HG03175 (cell line): ENCODE data around the gene ITM2B.
"Not testable (repeated sequence)": the region's sequence is repeated elsewhere in the genome, so short reads cannot be mapped to it uniquely, and the experiment has no call there.

Experiments used
- ATAC-seq: cut with Tn5 transposase; IDR thresholded peaks from one replicate; pipeline ENCODE4 v1.9.1; 2021; ENCODE audit warnings: mild to moderate bottlenecking, moderate library complexity; ENCODE audit not compliant: unreplicated experiment

ITM2B gene

DNA sequence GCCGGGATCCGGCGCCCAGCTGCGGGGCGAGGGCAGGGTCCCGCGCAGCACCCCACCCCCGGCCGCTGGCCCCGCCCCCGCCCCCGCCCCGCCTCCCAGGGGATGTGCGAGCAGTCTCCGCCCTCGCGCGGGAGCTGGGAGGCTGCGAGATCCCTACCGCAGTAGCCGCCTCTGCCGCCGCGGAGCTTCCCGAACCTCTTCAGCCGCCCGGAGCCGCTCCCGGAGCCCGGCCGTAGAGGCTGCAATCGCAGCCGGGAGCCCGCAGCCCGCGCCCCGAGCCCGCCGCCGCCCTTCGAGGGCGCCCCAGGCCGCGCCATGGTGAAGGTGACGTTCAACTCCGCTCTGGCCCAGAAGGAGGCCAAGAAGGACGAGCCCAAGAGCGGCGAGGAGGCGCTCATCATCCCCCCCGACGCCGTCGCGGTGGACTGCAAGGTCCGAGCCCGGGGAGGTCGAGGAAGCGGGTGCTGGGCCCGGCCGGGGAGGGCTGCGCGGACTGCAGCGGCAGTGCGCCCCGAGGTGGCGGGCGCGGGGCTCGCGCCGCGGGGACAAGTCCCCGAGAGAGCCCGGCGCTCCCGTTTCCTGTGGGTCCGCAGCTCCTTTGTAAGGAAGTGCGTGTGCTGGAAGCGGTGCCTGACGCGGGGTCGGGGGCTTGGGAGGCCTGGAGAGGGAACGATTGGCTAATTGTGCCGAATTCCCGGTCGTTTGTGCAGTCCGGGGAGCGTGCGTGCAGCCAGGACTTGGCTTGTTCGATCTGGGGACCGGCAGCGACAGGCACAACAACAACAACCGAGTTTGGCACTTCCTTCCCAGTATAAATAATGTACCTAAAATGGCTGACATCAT, at the start of gene ITM2B:
Gene ITM2B (plus strand): TSS at position 161 of the 843 bp plus-strand sequence. CDS start 155 bp downstream, at position 316.
- peak; percentile 60 for ATAC-seq

DNA sequence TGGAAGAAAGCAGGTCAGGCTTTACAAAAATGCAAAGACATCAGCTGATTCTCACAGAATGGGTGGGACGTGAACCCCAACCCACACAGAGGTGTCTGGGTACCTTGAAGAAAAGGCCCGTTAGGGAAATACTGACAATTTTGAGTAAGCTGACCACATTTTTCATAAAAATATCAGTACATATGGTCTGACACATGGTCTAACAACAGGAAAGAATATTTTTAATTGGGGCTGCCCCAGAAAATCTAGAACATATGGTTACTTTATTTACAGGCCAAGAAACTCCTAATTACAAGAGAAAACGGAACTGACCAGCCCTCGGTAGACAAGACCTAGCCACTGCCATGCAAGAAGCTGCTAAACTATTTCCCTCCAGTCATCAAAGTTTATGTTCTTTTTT, 48.7 kb upstream of the ITM2B start:
- no peak for ATAC-seq

GRCh38 chr13:48185018-48185417, 48.0 kb upstream of the ITM2B start:
- ATAC-seq, result no peak

- ATAC-seq, result no peak
Observed at GRCh38 chr13:48186722-48187121, 46.3 kb upstream of the ITM2B start.

GRCh38 chr13:48188131-48188530, 44.9 kb upstream of the ITM2B start:
- no peak for ATAC-seq

GRCh38 chr13:48188601-48189000, 44.4 kb upstream of the ITM2B start:
- no peak for ATAC-seq

DNA sequence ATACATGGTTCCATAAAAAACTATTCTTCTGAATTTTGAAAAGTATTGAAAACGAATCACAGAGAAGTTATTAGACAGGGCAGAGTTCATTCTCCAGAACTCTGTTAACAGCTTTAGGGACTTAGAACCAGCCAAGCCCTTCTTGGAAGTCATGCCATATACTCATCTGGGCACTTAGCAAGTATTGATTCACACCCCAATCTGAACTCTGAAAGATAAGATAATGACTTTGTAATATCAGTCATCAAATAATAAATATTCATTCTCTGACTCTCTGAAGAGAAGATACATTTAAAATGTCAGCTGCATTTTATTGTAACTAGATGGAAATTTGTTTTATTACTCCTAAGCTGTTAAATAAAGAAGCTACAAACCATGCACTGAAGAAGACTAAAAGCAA, 43.8 kb upstream of the ITM2B start:
- no peak for ATAC-seq

GRCh38 chr13:48192411-48192935, 40.5 kb upstream of the ITM2B start:
- no peak for ATAC-seq

DNA sequence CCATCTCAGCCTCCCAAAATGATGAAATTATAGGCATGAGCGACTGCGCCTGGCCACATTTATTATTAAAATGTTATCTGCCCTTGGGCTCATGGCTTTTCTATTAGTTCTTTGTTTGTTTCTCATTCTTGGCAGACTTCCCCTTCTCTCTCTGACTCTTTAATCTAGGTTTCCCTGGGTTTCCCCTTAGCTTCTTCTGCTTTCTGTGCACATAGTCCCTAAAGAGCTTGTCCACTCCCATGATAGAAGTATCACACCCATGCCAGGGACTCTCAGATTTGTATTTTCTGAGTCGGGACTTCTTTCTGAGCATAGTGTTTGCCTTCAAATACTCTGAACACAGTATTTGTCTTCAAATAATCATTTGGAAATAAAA, 38.6 kb upstream of the ITM2B start:
- no peak for ATAC-seq

GRCh38 chr13:48199404-48199946, 33.5 kb upstream of the ITM2B start:
- no peak for ATAC-seq

- no peak for ATAC-seq
Observed at GRCh38 chr13:48201044-48201443, 32.0 kb upstream of the ITM2B start.

DNA sequence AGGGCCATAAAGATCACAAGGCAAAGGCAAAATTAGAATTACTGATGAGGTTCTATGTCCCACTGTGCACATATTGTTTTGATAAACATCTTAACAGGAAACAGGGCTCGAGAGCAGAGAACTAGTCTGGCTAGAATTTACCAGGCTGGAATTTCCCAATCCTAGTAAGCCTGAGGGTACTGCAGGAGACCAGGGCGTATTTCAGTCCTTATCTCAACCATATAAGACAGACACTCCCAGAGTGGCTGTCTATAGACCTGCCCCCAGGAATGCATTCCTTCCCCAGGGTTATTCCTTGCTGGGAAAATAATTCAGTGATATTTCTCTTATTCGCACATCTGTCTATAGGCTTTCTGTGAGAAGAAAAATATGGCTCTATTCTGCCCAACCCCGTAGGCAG, 25.8 kb upstream of the ITM2B start:
- not testable (repeated sequence) for ATAC-seq

DNA sequence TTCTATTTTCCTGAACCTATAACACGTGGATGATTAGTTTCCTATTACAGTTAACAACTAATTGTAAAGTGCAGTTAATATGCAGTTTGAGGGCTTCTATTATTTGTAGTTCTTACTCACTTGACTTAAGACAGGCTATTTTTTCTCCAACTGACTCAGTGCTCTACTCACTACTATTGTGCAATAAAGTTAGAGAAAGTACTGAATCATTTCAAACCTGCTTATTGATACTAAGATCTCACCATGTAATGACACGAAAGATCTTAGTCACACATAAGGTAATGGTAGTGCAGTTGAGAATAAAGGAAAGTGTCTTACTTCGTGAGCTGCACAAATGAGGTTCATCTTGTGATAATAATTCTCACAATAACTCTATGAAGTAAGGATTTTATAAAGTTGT, 22.8 kb upstream of the ITM2B start:
- peak; percentile 46 for ATAC-seq

DNA sequence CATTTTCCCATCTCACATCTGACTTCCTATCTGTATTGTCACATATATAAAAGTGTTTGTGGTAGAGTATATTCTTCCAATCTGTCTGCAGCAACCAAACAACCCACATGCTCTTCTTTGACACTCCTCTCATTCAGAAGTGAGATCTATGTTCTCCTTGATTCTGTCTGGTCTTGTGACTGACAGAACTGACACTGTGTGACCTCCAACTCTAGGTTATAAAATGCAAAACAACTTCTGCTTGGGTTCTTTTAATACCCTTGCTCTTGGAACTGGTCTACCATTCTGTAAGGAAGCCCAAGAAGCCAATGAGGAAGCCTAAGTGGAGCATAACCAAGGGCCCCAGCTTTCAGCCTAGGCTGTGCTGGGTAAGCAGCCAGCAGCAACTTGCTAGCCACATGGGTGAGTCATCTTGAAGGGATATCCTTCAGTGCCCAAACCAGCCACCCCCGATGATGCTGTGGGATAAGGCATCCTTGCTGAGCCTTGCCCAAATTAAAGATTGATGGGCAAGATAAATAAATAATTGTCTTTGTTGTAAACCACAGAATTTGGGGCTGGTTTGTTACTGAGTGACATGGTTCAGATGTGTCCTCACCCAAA, 18.4 kb upstream of the ITM2B start:
- ATAC-seq, result no peak

GRCh38 chr13:48215511-48216203, 17.3 kb upstream of the ITM2B start:
- not testable (repeated sequence) for ATAC-seq

DNA sequence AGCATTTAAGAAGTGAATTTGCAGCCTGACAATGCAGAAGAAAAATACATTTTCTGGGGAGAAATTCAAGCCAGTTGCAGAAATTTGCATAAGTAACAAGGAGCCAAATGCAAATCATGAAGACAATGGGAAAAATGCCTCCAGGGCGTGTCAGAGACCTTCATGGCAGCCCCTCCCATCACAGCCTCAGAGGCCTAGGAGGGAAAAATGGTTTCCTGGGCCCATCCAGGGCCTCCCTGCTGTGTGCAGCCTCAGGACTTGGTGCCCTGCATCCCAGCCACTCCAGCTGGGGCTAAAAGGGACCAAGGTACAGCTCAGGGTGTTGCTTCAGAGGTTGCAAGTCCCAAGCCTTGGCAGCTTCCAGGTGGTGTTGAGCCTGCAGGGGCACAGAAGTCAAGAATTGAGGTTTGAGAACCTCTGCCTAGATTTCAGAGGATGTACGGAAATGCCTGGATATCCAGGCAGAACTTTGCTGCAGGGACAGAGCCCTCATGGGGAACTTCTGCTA, 16.7 kb upstream of the ITM2B start:
- no peak for ATAC-seq

DNA sequence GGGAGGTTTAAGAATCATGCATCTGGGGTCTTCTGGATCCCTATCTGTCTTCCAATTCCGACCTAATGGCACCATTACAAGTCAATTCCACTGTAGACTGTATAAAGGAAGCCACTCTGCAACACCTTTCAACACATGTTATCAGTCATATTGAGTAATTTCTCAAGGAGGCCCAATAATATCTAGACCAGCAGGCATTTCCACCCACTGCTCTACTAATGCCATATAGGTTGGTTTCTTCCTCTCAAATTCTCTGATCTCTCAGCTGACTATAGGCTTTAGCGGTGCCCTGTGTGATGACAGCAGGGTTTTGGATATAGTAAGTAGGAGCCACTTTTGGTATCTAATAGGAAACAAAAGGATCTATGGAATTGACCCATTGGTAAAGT, 12.4 kb upstream of the ITM2B start:
- ATAC-seq, result peak; percentile 41

DNA sequence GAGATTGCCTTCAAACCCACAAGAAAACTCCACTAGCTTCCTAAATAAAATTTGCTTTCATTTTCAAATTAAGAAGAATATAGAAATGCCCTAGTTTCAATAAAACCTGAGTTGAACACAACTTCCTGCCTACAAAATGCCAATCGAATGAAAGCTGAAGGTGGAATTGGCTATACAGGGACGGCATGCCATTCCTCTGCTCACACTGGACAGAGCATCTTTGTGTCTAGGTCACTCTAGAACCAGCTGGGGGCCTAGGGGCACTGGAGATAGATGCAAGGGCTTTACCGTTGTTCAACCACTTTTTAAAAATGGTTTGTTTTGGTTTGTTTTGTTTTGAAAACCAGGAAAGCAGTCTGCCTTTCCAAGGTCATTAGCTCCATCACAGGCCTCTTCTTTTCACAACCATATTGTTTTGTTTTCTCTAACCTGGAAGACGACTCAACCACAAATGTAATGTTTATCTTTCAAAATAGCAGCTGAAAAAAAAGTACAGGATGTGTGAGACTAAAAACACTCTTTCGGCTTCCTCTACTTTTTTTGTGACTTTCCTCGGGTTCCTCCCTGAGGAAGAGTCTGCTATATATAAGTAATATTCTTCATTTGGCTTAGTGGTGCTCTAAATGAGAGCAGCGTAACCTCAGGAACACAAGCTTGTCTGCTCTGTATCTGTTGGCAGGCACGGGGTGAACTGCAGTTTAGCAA, 11.9 kb upstream of the ITM2B start:
- no peak for ATAC-seq

GRCh38 chr13:48221686-48222187, 11.3 kb upstream of the ITM2B start:
- no peak for ATAC-seq
